Neural crest cell (in vitro differentiated cells): Measurements from ENCODE around the gene TPGS1. TPM values are rescaled to one million over a fixed set of nuclear protein-coding genes. Genes with fewer than 3 reads are reported as not detected.

ENCODE experiments used
- DNase-seq: peaks from one replicate; pipeline ENCODE4 v3.0.0; 2021; ENCODE audit warnings: low read depth, mixed read lengths, low spot score
- H3K27ac Mint-ChIP-seq: one replicate; pipeline ENCODE4 v1.8.0; 2021; ENCODE audit warnings: mild to moderate bottlenecking, mixed read lengths; ENCODE audit not compliant: unreplicated experiment
- H3K27me3 Mint-ChIP-seq: 2 replicates; pipeline ENCODE4 v1.8.0; 2021; ENCODE audit warnings: low read depth, mild to moderate bottlenecking, mixed read lengths
- H3K36me3 Mint-ChIP-seq: 2 replicates; pipeline ENCODE4 v1.8.0; 2021; ENCODE audit warnings: low read depth, mild to moderate bottlenecking, mixed read lengths
- H3K4me1 Mint-ChIP-seq: 2 replicates; pipeline ENCODE4 v1.8.0; 2021; ENCODE audit warnings: mixed read lengths
- H3K4me3 Mint-ChIP-seq: one replicate; pipeline ENCODE4 v1.8.0; 2021; ENCODE audit warnings: mild to moderate bottlenecking, mixed read lengths
- H3K9me3 Mint-ChIP-seq: 2 replicates; pipeline ENCODE4 v1.8.0; 2021; ENCODE audit warnings: mixed read lengths
- total RNA-seq: library from RNA; stranded (reverse); gene quantifications from 2 replicates; pipeline ENCODE4 v1.2.1, GENCODE V29; 2021
- TF ChIP-seq, protein P1 (sequence below): fragments of 200-600 bp; sonication (generic); conservative IDR thresholded peaks from 2 replicates; pipeline ENCODE4 v1.5.0; 2021; ENCODE audit warnings: antibody characterized with exemption, mild to moderate bottlenecking

TPGS1 gene
- total RNA-seq, 1 donor from 2014 or later = 22.3 TPM

DNA sequence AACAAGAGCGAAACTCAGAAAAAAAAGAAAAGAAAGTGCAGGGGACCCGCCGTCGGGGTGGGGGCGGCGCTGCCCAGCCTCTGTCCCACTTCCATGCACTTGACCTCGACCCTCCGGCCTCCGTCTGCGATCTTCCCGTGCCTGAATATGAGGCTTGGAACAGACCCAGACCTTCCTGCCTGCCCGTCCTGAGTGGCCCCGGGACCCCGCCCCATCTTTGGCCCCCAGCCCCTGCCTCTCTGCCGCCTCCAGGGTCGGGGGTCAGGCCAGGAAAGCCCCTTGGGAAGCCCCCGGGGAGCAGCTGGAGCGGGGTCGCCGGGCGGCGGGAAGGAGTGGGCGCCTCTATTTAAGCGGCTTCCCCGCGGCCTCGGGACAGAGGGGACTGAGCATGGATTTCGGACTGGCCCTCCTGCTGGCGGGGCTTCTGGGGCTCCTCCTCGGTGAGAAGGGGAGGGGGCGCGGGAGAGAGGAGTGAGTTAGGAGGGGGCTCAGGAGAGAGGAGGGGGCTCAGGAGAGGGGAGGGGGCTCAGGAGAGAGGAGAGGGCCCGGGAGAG lies 11.1 kb upstream of the TPGS1 start, which contains the start of gene MADCAM1:
Gene MADCAM1, plus strand, starts transcription at position 375 of the 554 bp plus-strand sequence. Its CDS starts 14 bp downstream, at position 389.
- Mint-ChIP-seq H3K27ac (no peak within 1 kb of the TSS), H3K9me3 (no peaks in the 10 kb centered on the region), H3K4me3 (peak within 1 kb of the TSS; percentile 38), H3K27me3 (peaks cover 44% of the 10 kb centered on the region), H3K36me3 (peaks cover 9% of the 10 kb centered on the region), H3K4me1 (peaks cover 5% of the 10 kb centered on the region)
- no peak for DNase-seq
- TF ChIP-seq, protein P1, sequence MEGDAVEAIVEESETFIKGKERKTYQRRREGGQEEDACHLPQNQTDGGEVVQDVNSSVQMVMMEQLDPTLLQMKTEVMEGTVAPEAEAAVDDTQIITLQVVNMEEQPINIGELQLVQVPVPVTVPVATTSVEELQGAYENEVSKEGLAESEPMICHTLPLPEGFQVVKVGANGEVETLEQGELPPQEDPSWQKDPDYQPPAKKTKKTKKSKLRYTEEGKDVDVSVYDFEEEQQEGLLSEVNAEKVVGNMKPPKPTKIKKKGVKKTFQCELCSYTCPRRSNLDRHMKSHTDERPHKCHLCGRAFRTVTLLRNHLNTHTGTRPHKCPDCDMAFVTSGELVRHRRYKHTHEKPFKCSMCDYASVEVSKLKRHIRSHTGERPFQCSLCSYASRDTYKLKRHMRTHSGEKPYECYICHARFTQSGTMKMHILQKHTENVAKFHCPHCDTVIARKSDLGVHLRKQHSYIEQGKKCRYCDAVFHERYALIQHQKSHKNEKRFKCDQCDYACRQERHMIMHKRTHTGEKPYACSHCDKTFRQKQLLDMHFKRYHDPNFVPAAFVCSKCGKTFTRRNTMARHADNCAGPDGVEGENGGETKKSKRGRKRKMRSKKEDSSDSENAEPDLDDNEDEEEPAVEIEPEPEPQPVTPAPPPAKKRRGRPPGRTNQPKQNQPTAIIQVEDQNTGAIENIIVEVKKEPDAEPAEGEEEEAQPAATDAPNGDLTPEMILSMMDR = no peak

DNA sequence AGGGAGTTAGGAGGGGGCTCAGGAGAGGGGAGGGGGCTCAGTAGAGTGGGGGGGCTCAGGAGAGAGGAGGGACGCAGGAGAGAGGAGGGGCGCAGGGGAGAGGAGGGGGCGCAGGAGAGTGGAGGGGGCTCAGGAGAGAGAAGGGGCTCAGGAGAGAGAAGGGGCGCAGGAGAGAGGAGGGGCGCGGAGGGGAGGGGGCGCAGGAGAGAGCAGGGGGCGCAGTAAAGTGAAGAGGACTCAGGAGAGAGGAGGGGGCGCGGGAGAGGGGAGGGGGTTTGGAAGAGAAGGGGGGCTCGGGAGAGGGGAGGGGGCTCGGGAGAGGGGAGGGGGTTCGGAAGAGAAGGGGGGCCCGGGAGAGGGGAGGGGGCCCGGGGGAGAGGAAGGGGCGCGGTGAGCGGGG lies 10.3 kb upstream of the TPGS1 start:
- TF ChIP-seq, protein P1 = no peak
- H3K27me3 Mint-ChIP-seq = peaks cover 45% of the 10 kb centered on the region
- DNase-seq = no peak
- peaks cover 9% of the 10 kb centered on the region for H3K36me3 Mint-ChIP-seq
- H3K4me1 Mint-ChIP-seq = peaks cover 5% of the 10 kb centered on the region
- H3K27ac Mint-ChIP-seq = no peak overlapping the region
- H3K9me3 Mint-ChIP-seq = no peaks in the 10 kb centered on the region
- H3K4me3 Mint-ChIP-seq = no peak overlapping the region

DNA sequence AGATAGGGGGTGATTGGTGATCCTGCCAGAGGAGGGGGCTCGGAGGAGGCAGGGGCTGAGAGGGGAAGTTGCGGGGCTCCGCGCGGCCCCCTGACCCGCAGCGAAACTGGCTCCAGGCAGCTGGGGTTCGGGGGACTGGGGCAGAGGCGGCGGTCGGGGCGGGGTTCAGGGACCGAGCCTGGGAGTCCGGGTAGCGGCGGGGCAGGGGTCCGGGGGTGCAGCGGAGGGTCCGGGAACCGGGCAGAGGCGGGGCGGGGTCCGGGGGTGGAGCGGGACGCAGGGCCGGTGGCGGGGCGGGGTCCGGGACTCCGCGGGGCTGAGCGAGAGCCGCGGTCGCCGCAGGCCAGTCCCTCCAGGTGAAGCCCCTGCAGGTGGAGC lies 9.8 kb upstream of the TPGS1 start:
- no peak for DNase-seq
- peaks cover 50% of the 10 kb centered on the region for H3K27me3 Mint-ChIP-seq
- H3K4me1 Mint-ChIP-seq = peaks cover 7% of the 10 kb centered on the region
- H3K9me3 Mint-ChIP-seq = no peaks in the 10 kb centered on the region
- H3K36me3 Mint-ChIP-seq = peaks cover 9% of the 10 kb centered on the region
- TF ChIP-seq, protein P1 = no peak
- H3K27ac Mint-ChIP-seq = no peak overlapping the region
- H3K4me3 Mint-ChIP-seq = no peak overlapping the region

DNA sequence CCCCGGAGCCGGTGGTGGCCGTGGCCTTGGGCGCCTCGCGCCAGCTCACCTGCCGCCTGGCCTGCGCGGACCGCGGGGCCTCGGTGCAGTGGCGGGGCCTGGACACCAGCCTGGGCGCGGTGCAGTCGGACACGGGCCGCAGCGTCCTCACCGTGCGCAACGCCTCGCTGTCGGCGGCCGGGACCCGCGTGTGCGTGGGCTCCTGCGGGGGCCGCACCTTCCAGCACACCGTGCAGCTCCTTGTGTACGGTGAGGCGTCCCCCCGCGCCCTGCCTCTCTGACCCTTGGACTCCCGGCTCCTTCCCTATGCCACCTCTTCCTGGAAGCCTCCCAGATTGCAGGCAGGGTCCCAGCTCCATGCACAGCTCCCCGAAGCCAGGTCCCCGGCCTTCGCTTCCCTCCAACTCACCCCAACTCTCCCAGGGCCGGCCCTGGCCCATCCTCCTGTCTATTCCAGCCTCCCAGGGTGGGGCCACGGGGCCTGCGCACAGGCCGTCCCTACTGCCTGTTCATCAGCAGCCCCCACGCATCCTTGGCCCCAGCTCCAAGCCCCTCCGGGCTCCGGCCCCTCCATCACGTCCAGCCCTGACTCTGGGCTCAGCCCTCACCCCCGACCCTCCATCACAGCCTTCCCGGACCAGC lies 9.3 kb upstream of the TPGS1 start:
- Mint-ChIP-seq H3K27ac (no peak overlapping the region), H3K27me3 (peaks cover 52% of the 10 kb centered on the region), H3K4me1 (peaks cover 9% of the 10 kb centered on the region), H3K4me3 (no peak overlapping the region), H3K36me3 (peaks cover 8% of the 10 kb centered on the region), H3K9me3 (no peaks in the 10 kb centered on the region)
- DNase-seq = no peak
- TF ChIP-seq, protein P1 = no peak

DNA sequence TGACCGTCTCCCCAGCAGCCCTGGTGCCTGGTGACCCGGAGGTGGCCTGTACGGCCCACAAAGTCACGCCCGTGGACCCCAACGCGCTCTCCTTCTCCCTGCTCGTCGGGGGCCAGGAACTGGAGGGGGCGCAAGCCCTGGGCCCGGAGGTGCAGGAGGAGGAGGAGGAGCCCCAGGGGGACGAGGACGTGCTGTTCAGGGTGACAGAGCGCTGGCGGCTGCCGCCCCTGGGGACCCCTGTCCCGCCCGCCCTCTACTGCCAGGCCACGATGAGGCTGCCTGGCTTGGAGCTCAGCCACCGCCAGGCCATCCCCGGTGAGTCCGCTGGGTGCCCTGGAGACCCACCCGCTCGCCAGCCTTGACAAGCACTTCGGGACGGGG lies 8.8 kb upstream of the TPGS1 start:
- no peak overlapping the region for H3K27ac Mint-ChIP-seq
- DNase-seq = no peak
- peaks cover 9% of the 10 kb centered on the region for H3K4me1 Mint-ChIP-seq
- H3K4me3 Mint-ChIP-seq = no peak overlapping the region
- H3K9me3 Mint-ChIP-seq = no peaks in the 10 kb centered on the region
- H3K36me3 Mint-ChIP-seq = peaks cover 7% of the 10 kb centered on the region
- TF ChIP-seq, protein P1 = no peak
- H3K27me3 Mint-ChIP-seq = peaks cover 52% of the 10 kb centered on the region
